B cell (primary cell): Measurements from ENCODE around the gene PBX1. TPM values are rescaled to one million over a fixed set of nuclear protein-coding genes. Genes with fewer than 3 reads are reported as not detected.

Source experiments
- ATAC-seq: fragments of 200-7000 bp; cut with Tn5 transposase; one replicate; pipeline ENCODE4 v1.10.0; 2021; ENCODE audit warnings: low read depth, mild to moderate bottlenecking, moderate number of reproducible peaks, moderate library complexity
- CTCF ChIA-PET: fragments of 350-600 bp; sonication (Branson Sonifier 250); formaldehyde crosslinking; loops from one replicate; lab custom pipeline; 2021; ENCODE audit warnings: antibody characterized with exemption, inconsistent platforms; lab: Charles Lee
- POLR2A ChIA-PET: fragments of 350-600 bp; sonication (Branson Sonifier 250); formaldehyde crosslinking; loops from one replicate; lab custom pipeline; 2021; ENCODE audit warnings: antibody characterized with exemption; lab: Charles Lee
- DNase-seq: peaks from one replicate; pipeline ENCODE4 v3.0.0; 2013
- H2AFZ ChIP-seq: 2 replicates; pipeline ENCODE4 v1.6.1; 2012; ENCODE audit warnings: mild to moderate bottlenecking, low read depth, low read length; ENCODE audit not compliant: insufficient read depth, poor library complexity, severe bottlenecking
- H3K27ac ChIP-seq, 2 donors: 1 replicate in 1 of 2; 2 replicates in 1 of 2; pipeline ENCODE4 v1.5.1; 2012 to 2013; ENCODE audit warnings: low read length in 2 of 2, mild to moderate bottlenecking in 2 of 2, moderate library complexity in 1 of 2
- H3K27me3 ChIP-seq, 4 experiments: fragments of 200-600 bp in 1 of 4; sonication (generic) in 1 of 4; replicated peaks in 1 of 4; 1 replicate in 2 of 4; 2 replicates in 2 of 4; pipeline versions ENCODE4 v1.6.1 to v1.7.0; 2013 to 2016; ENCODE audit warnings: low read length in 3 of 4, mild to moderate bottlenecking in 2 of 4, mixed read lengths in 1 of 4, moderate library complexity in 1 of 4; ENCODE audit not compliant: insufficient read depth in 4 of 4, control insufficient read depth in 3 of 4; ENCODE audit errors: control extremely low read depth in 1 of 4
- H3K36me3 ChIP-seq, 2 experiments: replicated peaks in 1 of 2; 1 replicate in 1 of 2; 2 replicates in 1 of 2; pipeline versions ENCODE4 v1.6.1 to v1.7.1; 2013; ENCODE audit warnings: low read length in 1 of 2; ENCODE audit not compliant: insufficient read depth in 2 of 2, control insufficient read depth in 1 of 2; ENCODE audit errors: control extremely low read depth in 1 of 2, extremely low read depth in 1 of 2
- H3K4me1 ChIP-seq, 2 donors: fragments of 200-600 bp in 1 of 2; sonication (generic) in 1 of 2; 1 replicate in 1 of 2; 2 replicates in 1 of 2; pipeline versions ENCODE4 v1.5.1 to v1.6.1; 2013 to 2017; ENCODE audit warnings: low read length in 2 of 2; ENCODE audit not compliant: control insufficient read depth in 2 of 2, insufficient read depth in 2 of 2
- H3K4me2 ChIP-seq: replicated peaks from 2 replicates; pipeline ENCODE3; 2012; ENCODE audit warnings: mild to moderate bottlenecking, low read depth, low read length; ENCODE audit not compliant: poor library complexity, severe bottlenecking
- H3K4me3 ChIP-seq, 5 experiments: fragments of 200-600 bp in 1 of 5; sonication (generic) in 1 of 5; 1 replicate in 3 of 5; 2 replicates in 2 of 5; pipeline versions ENCODE4 v1.5.1 to v1.7.0; 2011 to 2016; ENCODE audit warnings: low read length in 4 of 5, mild to moderate bottlenecking in 4 of 5, low read depth in 2 of 5, control low read depth in 1 of 5, moderate library complexity in 1 of 5; ENCODE audit not compliant: insufficient read depth in 1 of 5; ENCODE audit errors: control extremely low read depth in 1 of 5, extremely low read depth in 1 of 5
- H3K79me2 ChIP-seq: fragments of 200-600 bp; sonication (generic); one replicate; pipeline ENCODE4 v1.6.0; 2016; ENCODE audit warnings: low read length; ENCODE audit not compliant: control insufficient read depth, insufficient read depth
- H3K9ac ChIP-seq: fragments of 200-600 bp; sonication (generic); 2 replicates; pipeline ENCODE4 v1.6.1; 2017; ENCODE audit warnings: mild to moderate bottlenecking, low read length, moderate library complexity
- H3K9me3 ChIP-seq, 3 donors: one replicate each; pipeline versions ENCODE4 v1.6.1 to v1.7.1; 2013; ENCODE audit warnings: low read length in 2 of 3; ENCODE audit not compliant: control insufficient read depth in 2 of 3, insufficient read depth in 1 of 3; ENCODE audit errors: control extremely low read depth in 1 of 3
- H4K20me1 ChIP-seq: 2 replicates; pipeline ENCODE4 v1.6.0; 2012; ENCODE audit warnings: mild to moderate bottlenecking, low read length; ENCODE audit not compliant: insufficient read depth, control insufficient read depth, poor library complexity, severe bottlenecking
- H3K27ac Mint-ChIP-seq: one replicate; pipeline ENCODE4 v1.8.0; 2021; ENCODE audit warnings: mixed read lengths
- H3K27me3 Mint-ChIP-seq: one replicate; pipeline ENCODE4 v1.8.0; 2021; ENCODE audit warnings: mixed read lengths
- H3K4me1 Mint-ChIP-seq: one replicate; pipeline ENCODE4 v1.8.0; 2021; ENCODE audit warnings: mixed read lengths
- H3K4me3 Mint-ChIP-seq: one replicate; pipeline ENCODE4 v1.8.0; 2021; ENCODE audit warnings: mixed read lengths
- H3K9me3 Mint-ChIP-seq: one replicate; pipeline ENCODE4 v1.8.0; 2022; ENCODE audit warnings: mixed read lengths; ENCODE audit not compliant: insufficient read depth
- CTCF ChIP-seq: fragments of 200-600 bp; IDR thresholded peaks from one replicate; pipeline ENCODE4 v1.8.0; 2022; ENCODE audit warnings: antibody characterized with exemption, mild to moderate bottlenecking
- EZH2 ChIP-seq: IDR thresholded peaks from 2 replicates; pipeline ENCODE4 v1.6.1; 2012; ENCODE audit warnings: borderline replicate concordance, low read depth, mild to moderate bottlenecking, moderate library complexity, low read length; ENCODE audit not compliant: insufficient read depth, poor library complexity, severe bottlenecking
- WGBS: methylation state at CpG from one replicate; pipeline ENCODE4 v1.1.5; 2013; ENCODE audit warnings: missing lambda C conversion rate; ENCODE audit not compliant: insufficient coverage; 5-methylcytosine and 5-hydroxymethylcytosine counted together
- intact Hi-C: fragments of 100-400 bp; cut with micrococcal nuclease; formaldehyde crosslinking; loops from one replicate; pipeline ENCODE4 v1.10.0; 2022
- polyA plus RNA-seq: library from polyadenylated mRNA; depleted of rRNA; stranded (reverse); fragments of >200 nt; gene quantifications from 2 replicates; pipeline ENCODE4 v1.2.3, GENCODE V29; 2012
- total RNA-seq, 2 donors: library from RNA; stranded (reverse); fragments of 120-200 nt in 1 of 2; gene quantifications; 1 replicate in 1 of 2; 2 replicates in 1 of 2; pipeline versions ENCODE4 v1.2.3 to v1.2.4, GENCODE V29; 2013 to 2022

The PBX1 gene
- total and polyA plus RNA-seq, 2 donors (not counting 1 experiment from before 2014, with no cell fraction given), result 0.32 TPM; not detected in 1

DNA sequence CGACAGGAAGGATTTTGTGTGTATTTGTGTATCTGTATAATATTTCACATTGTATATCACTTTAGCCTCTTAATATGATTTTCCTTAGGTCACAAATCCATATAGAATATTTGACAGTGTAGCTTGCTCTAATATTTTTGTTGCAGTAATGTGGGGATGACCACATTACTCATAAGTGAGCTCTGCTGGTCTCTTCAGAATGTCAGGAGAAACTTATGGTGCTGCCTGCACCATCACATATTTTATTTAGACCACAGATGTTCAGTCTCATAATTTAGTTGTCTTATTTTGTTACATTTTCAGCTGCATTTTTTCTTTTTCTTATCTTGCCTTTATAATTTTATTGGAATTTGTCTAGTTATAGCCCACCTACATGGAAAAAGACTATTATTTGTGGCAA is 205.3 kb downstream of the PBX1 start:
- Mint-ChIP-seq H3K9me3 (no peaks in the 10 kb centered on the region), H3K4me3 (no peak overlapping the region), H3K27ac (no peak overlapping the region), H3K4me1 (no peaks in the 10 kb centered on the region), H3K27me3 (no peaks in the 10 kb centered on the region)
- no peaks in the 10 kb centered on the region for H3K4me1 ChIP-seq
- intact Hi-C loops, result no loop called here
- CTCF ChIA-PET, result no interaction called here
- no peak overlapping the region for H2AFZ ChIP-seq
- DNase-seq (no peak), ATAC-seq (no peak)
- H3K27me3 ChIP-seq, result no peaks in the 10 kb centered on the region
- TF ChIP-seq CTCF (no peak), EZH2 (no peak)
- H3K27ac ChIP-seq, result no peak overlapping the region
- no peaks in the 10 kb centered on the region for H3K9me3 ChIP-seq
- H3K79me2 ChIP-seq, result no peaks in the 10 kb centered on the region
- H3K4me3 ChIP-seq, result no peak overlapping the region
- no peaks in the 10 kb centered on the region for H4K20me1 ChIP-seq
- no peak overlapping the region for H3K9ac ChIP-seq
- no peaks in the 10 kb centered on the region for H3K36me3 ChIP-seq
- H3K4me2 ChIP-seq, result no peak overlapping the region
- WGBS, result no CpG with 5 or more reads among the region's 1 CpG
- POLR2A ChIA-PET, result no interaction called here

DNA sequence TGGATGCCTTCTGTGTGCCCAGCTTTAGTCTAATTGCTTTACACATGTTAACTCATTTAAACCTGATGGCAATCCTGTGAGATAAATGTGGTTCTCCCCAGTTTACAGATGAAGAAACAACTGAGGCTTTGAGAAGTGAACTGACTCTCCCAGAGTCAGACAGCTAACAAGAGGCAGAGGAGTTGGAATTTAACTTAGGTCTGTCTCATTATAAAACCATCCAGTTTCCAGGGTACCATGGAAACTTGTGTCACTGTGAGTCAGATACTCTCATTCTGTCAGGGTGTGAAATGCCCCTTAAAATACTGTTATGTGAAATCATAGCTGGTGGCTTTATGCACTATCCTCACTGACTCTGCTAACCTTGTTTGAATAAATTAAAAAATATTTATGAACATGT is 206.6 kb downstream of the PBX1 start:
- Histone ChIP-seq H4K20me1 (no peaks in the 10 kb centered on the region), H3K36me3 (no peaks in the 10 kb centered on the region), H2AFZ (no peak overlapping the region), H3K9me3 (no peaks in the 10 kb centered on the region), H3K9ac (no peak overlapping the region), H3K27me3 (no peaks in the 10 kb centered on the region), H3K79me2 (no peaks in the 10 kb centered on the region), H3K27ac (no peak overlapping the region), H3K4me1 (no peaks in the 10 kb centered on the region), H3K4me2 (no peak overlapping the region), H3K4me3 (no peak overlapping the region)
- intact Hi-C loops, result no loop called here
- H3K27me3 Mint-ChIP-seq, result no peaks in the 10 kb centered on the region
- H3K4me3 Mint-ChIP-seq, result no peak overlapping the region
- TF ChIP-seq CTCF (no peak), EZH2 (no peak)
- CTCF ChIA-PET, result no interaction called here
- H3K9me3 Mint-ChIP-seq, result no peaks in the 10 kb centered on the region
- H3K4me1 Mint-ChIP-seq, result no peaks in the 10 kb centered on the region
- DNase-seq (no peak), ATAC-seq (no peak)
- H3K27ac Mint-ChIP-seq, result no peak overlapping the region
- POLR2A ChIA-PET, result no interaction called here
